H9 (cell line): ENCODE data around the gene NKIRAS1. TPM values are rescaled to one million over a fixed set of nuclear protein-coding genes. Genes with fewer than 3 reads are reported as not detected.

ENCODE experiments used
- DNase-seq: peaks from one replicate; pipeline ENCODE4 v3.0.0-alpha.2; 2017
- H2AFZ ChIP-seq: one replicate; pipeline ENCODE4 v1.6.1; 2013; ENCODE audit warnings: mild to moderate bottlenecking, low read length, control low read depth, moderate library complexity
- H2AK5ac ChIP-seq: 2 replicates; pipeline ENCODE4 v1.6.1; 2013; ENCODE audit warnings: low read length, control low read depth, mixed read lengths; ENCODE audit not compliant: insufficient read length
- H2BK120ac ChIP-seq: one replicate; pipeline ENCODE4 v1.6.1; 2013; ENCODE audit warnings: low read depth, mild to moderate bottlenecking, low read length, control low read depth, inconsistent platforms; ENCODE audit not compliant: poor library complexity, severe bottlenecking
- H2BK12ac ChIP-seq: 2 replicates; pipeline ENCODE4 v1.6.1; 2013; ENCODE audit warnings: low read length, control low read depth, mixed read lengths, low read depth; ENCODE audit not compliant: insufficient read length
- H2BK15ac ChIP-seq: 2 replicates; pipeline ENCODE4 v1.6.1; 2013; ENCODE audit warnings: low read depth, low read length, control low read depth
- H2BK20ac ChIP-seq: one replicate; pipeline ENCODE4 v1.6.1; 2013; ENCODE audit warnings: low read depth, mild to moderate bottlenecking, low read length, control low read depth, inconsistent platforms; ENCODE audit not compliant: poor library complexity, severe bottlenecking
- H2BK5ac ChIP-seq: 2 replicates; pipeline ENCODE4 v1.6.1; 2013; ENCODE audit warnings: low read length, control low read depth, mixed read lengths; ENCODE audit not compliant: insufficient read length
- H3K14ac ChIP-seq: 2 replicates; pipeline ENCODE4 v1.6.1; 2013; ENCODE audit warnings: low read length, control low read depth; ENCODE audit not compliant: insufficient read depth
- H3K18ac ChIP-seq: 2 replicates; pipeline ENCODE4 v1.6.1; 2013; ENCODE audit warnings: low read depth, mild to moderate bottlenecking, mixed read lengths, low read length, control low read depth; ENCODE audit not compliant: insufficient read length
- H3K23ac ChIP-seq: 2 replicates; pipeline ENCODE4 v1.6.1; 2013; ENCODE audit warnings: low read length, control low read depth, mixed read lengths, low read depth; ENCODE audit not compliant: insufficient read length
- H3K23me2 ChIP-seq: 2 replicates; pipeline ENCODE4 v1.6.1; 2013; ENCODE audit warnings: low read depth, mild to moderate bottlenecking, mixed read lengths, low read length, control low read depth; ENCODE audit not compliant: insufficient read length, poor library complexity, severe bottlenecking
- H3K27ac ChIP-seq: 2 replicates; pipeline ENCODE4 v1.5.1; 2013; ENCODE audit warnings: low read length, control low read depth, mixed read lengths, low read depth; ENCODE audit not compliant: insufficient read length
- H3K27me3 ChIP-seq: 2 replicates; pipeline ENCODE4 v1.6.1; 2013; ENCODE audit warnings: low read length, control low read depth, inconsistent platforms; ENCODE audit not compliant: insufficient read depth
- H3K4ac ChIP-seq: 2 replicates; pipeline ENCODE4 v1.6.1; 2013; ENCODE audit warnings: low read depth, mild to moderate bottlenecking, control low read depth, inconsistent platforms, low read length, moderate library complexity
- H3K4me1 ChIP-seq: 2 replicates; pipeline ENCODE4 v1.6.1; 2013; ENCODE audit warnings: low read length, control low read depth, inconsistent platforms; ENCODE audit not compliant: insufficient read depth
- H3K4me2 ChIP-seq: 2 replicates; pipeline ENCODE4 v1.6.1; 2013; ENCODE audit warnings: low read length, control low read depth, mixed read lengths; ENCODE audit not compliant: insufficient read length, insufficient read depth
- H3K56ac ChIP-seq: 2 replicates; pipeline ENCODE4 v1.6.1; 2013; ENCODE audit warnings: low read depth, mild to moderate bottlenecking, mixed read lengths, low read length, control low read depth; ENCODE audit not compliant: insufficient read length
- H3K79me1 ChIP-seq: 2 replicates; pipeline ENCODE4 v1.6.1; 2013; ENCODE audit warnings: low read depth, mild to moderate bottlenecking, moderate library complexity, low read length, control low read depth, inconsistent platforms; ENCODE audit not compliant: insufficient read depth, poor library complexity, severe bottlenecking
- H3K79me2 ChIP-seq: 2 replicates; pipeline ENCODE4 v1.6.1; 2013; ENCODE audit warnings: low read length, control low read depth, inconsistent platforms; ENCODE audit not compliant: insufficient read depth
- H3K9ac ChIP-seq: 2 replicates; pipeline ENCODE4 v1.6.1; 2013; ENCODE audit warnings: low read length, control low read depth, mixed read lengths; ENCODE audit not compliant: insufficient read length; ENCODE audit errors: extremely low read depth
- H3K9me3 ChIP-seq: one replicate; pipeline ENCODE4 v1.6.1; 2013; ENCODE audit warnings: low read depth, low read length, inconsistent platforms; ENCODE audit not compliant: control insufficient read depth
- H3T11ph ChIP-seq: one replicate; pipeline ENCODE4 v1.6.1; 2013; ENCODE audit warnings: mild to moderate bottlenecking, low read length, control low read depth, inconsistent platforms
- H4K20me1 ChIP-seq: one replicate; pipeline ENCODE4 v1.6.1; 2013; ENCODE audit not compliant: control insufficient read depth, insufficient read length, insufficient read depth
- H4K5ac ChIP-seq: 2 replicates; pipeline ENCODE4 v1.6.1; 2013; ENCODE audit warnings: low read depth, mild to moderate bottlenecking, mixed read lengths, low read length, control low read depth; ENCODE audit not compliant: insufficient read length
- H4K8ac ChIP-seq: replicated peaks from 2 replicates; pipeline ENCODE4 v1.6.1; 2013; ENCODE audit warnings: low read length, control low read depth, mixed read lengths, low read depth; ENCODE audit not compliant: insufficient read length
- H4K91ac ChIP-seq: 2 replicates; pipeline ENCODE4 v1.6.1; 2013; ENCODE audit warnings: low read depth, mild to moderate bottlenecking, moderate library complexity, mixed read lengths, low read length, control low read depth; ENCODE audit not compliant: insufficient read length
- H3K27ac Mint-ChIP-seq, 3 experiments: 2 replicates in 2 of 3; 3 replicates in 1 of 3; pipeline ENCODE4 v1.8.0; 2020 to 2021; ENCODE audit warnings: mixed read lengths in 3 of 3, mild to moderate bottlenecking in 1 of 3, moderate library complexity in 1 of 3
- H3K27me3 Mint-ChIP-seq: 2 replicates; pipeline ENCODE4 v1.8.0; 2021; ENCODE audit warnings: low read depth, mild to moderate bottlenecking, moderate library complexity, mixed read lengths
- H3K36me3 Mint-ChIP-seq, 3 experiments: 2 replicates in 2 of 3; 3 replicates in 1 of 3; pipeline ENCODE4 v1.8.0; 2020 to 2021; ENCODE audit warnings: low read depth in 3 of 3, mixed read lengths in 3 of 3; ENCODE audit not compliant: insufficient read depth in 1 of 3
- H3K4me1 Mint-ChIP-seq, 2 experiments: 2 replicates each; pipeline ENCODE4 v1.8.0; 2020; ENCODE audit warnings: mixed read lengths in 2 of 2
- H3K4me3 Mint-ChIP-seq, 2 experiments: 2 replicates in 1 of 2; 3 replicates in 1 of 2; pipeline ENCODE4 v1.8.0; 2020 to 2021; ENCODE audit warnings: mild to moderate bottlenecking in 2 of 2, mixed read lengths in 2 of 2, moderate library complexity in 1 of 2
- H3K9me3 Mint-ChIP-seq, 2 experiments: 2 replicates in 1 of 2; 3 replicates in 1 of 2; pipeline ENCODE4 v1.8.0; 2020; ENCODE audit warnings: mild to moderate bottlenecking in 2 of 2, mixed read lengths in 2 of 2, moderate library complexity in 1 of 2
- WGBS: extraction: QIAGEN DNeasy Blood & Tissue Kit; methylation state at CpG from one replicate; pipeline ENCODE4 v1.1.7; 2013; ENCODE audit warnings: missing lambda C conversion rate, low lambda C conversion rate, mixed read lengths; ENCODE audit not compliant: insufficient read length; ENCODE audit errors: extremely low coverage; 5-methylcytosine and 5-hydroxymethylcytosine counted together
- total RNA-seq: library from RNA; stranded (reverse); gene quantifications from 2 replicates; pipeline ENCODE4 v1.2.1, GENCODE V29; 2021
- TF ChIP-seq, protein P1 (sequence below): fragments of 200-600 bp; sonication (generic); conservative IDR thresholded peaks from 3 replicates; pipeline ENCODE4 v1.8.0; 2021; ENCODE audit warnings: antibody characterized with exemption, mild to moderate bottlenecking

The NKIRAS1 gene
- total RNA-seq, 1 experiment from 2014 or later = 6.1 TPM

DNA sequence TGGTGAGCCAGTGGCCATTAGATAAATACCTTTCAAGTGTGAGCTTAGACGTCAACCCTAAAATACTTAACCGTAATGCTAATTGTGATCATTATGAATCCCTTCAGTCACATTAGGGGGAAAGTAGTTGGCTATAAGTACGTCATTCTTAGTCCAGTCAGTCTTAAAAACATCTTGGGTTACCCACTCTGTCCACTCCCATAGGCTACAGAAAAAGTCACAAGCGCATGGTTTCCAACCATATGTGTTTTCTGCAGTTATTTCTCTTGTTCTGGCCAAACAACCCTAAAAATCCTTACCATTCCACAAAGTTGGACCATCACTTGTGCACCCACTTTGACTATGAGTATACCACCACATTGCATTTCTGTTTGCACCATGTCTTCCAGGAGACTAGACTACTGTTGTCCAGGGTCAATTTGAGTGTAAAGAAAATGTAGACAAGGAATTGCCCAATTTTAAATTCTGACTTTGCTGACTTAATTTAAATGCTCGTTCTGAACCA, 3.4 kb upstream of the NKIRAS1 start:
- H3K23ac ChIP-seq = no peak overlapping the region
- peak overlapping the region; percentile 53 to 99; a peak in 3 of 5 replicates for H3K4me3 Mint-ChIP-seq
- peaks cover 32 to 34% of the 10 kb centered on the region in 2 experiments for H3K4me1 Mint-ChIP-seq

More for the DNA sequence above, 3.4 kb upstream of the NKIRAS1 start:
- peaks cover 10% of the 10 kb centered on the region for H3K23me2 ChIP-seq
- no peak overlapping the region for H2AK5ac ChIP-seq
- no peak overlapping the region for H3K14ac ChIP-seq
- H3K9me3 ChIP-seq = no peaks in the 10 kb centered on the region
- no peak overlapping the region for H3T11ph ChIP-seq
- H3K79me1 ChIP-seq = peaks cover 3% of the 10 kb centered on the region
- H3K79me2 ChIP-seq = peaks cover 7% of the 10 kb centered on the region; the same call in 1 of the 2 replicates
- H3K4me2 ChIP-seq = no peak overlapping the region
- H4K5ac ChIP-seq = no peak overlapping the region
- no peak overlapping the region for H2BK5ac ChIP-seq
- no peak overlapping the region for H2BK12ac ChIP-seq
- H3K27ac ChIP-seq = peak overlapping the region; percentile 2
- H2BK15ac ChIP-seq = no peak overlapping the region
- no peak overlapping the region for H4K8ac ChIP-seq
- H2BK20ac ChIP-seq = no peak overlapping the region
- no peaks in the 10 kb centered on the region for H4K20me1 ChIP-seq
- Mint-ChIP-seq H3K36me3 (peaks cover 31 to 48% (median 39%) of the 10 kb centered on the region in 3 experiments), H3K27ac (peak overlapping the region in 1 of 3 experiments; percentile 94; a peak in 2 of 7 replicates), H3K27me3 (no peaks in the 10 kb centered on the region; the same call in 1 of the 2 replicates), H3K9me3 (no peaks in the 10 kb centered on the region)
- TF ChIP-seq, protein P1, sequence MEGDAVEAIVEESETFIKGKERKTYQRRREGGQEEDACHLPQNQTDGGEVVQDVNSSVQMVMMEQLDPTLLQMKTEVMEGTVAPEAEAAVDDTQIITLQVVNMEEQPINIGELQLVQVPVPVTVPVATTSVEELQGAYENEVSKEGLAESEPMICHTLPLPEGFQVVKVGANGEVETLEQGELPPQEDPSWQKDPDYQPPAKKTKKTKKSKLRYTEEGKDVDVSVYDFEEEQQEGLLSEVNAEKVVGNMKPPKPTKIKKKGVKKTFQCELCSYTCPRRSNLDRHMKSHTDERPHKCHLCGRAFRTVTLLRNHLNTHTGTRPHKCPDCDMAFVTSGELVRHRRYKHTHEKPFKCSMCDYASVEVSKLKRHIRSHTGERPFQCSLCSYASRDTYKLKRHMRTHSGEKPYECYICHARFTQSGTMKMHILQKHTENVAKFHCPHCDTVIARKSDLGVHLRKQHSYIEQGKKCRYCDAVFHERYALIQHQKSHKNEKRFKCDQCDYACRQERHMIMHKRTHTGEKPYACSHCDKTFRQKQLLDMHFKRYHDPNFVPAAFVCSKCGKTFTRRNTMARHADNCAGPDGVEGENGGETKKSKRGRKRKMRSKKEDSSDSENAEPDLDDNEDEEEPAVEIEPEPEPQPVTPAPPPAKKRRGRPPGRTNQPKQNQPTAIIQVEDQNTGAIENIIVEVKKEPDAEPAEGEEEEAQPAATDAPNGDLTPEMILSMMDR = no peak
- no peaks in the 10 kb centered on the region; the same call in 1 of the 2 replicates for H3K4me1 ChIP-seq
- H4K91ac ChIP-seq = no peak overlapping the region
- no peaks in the 10 kb centered on the region for H3K27me3 ChIP-seq
- WGBS = no CpG with 5 or more reads among the region's 5 CpGs
- no peak overlapping the region for H2AFZ ChIP-seq
- DNase-seq = no peak
- H3K9ac ChIP-seq = no peak overlapping the region
- H3K56ac ChIP-seq = no peak overlapping the region
- no peak overlapping the region for H3K18ac ChIP-seq
- no peak overlapping the region for H3K4ac ChIP-seq
- H2BK120ac ChIP-seq = no peak overlapping the region
